ENCODE results near the gene EML6.

The EML6 gene

GRCh38 chr2:54706622-54707021 is 16.8 kb upstream of the EML6 start:
- no peak for DNase-seq

- DNase-seq = peak in 16 of 56 donors; percentile 4 to 30 (median 18)
Measured at GRCh38 chr2:54708584-54709335, 14.7 kb upstream of the EML6 start.

DNA sequence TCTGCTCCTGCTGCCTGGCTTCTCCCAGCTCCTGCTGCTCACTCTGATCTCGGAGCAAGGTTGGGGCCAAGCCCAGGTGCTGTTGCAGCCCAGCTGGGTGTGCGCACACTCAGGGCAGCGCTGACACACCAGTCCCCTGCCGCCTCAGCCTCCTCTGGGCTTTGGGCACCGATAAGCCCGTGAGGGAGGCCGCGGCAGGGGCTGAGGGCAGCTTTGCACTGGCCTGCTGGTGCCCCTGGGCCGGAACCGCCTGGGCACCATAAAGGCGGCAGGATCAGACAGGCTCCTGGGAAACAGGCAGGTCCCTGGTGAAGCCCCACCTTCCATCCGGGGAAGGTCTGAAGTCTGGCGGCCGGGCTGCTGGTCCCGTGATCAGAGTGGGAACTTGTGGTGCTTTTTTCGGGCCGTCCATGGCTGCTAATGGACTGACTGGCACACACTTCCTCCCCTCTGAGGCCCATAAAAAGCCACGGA is 14.1 kb upstream of the EML6 start:
- peak in 1 of 56 donors; percentile 9 for DNase-seq

- DNase-seq = no peak
Measured at GRCh38 chr2:54710216-54710615, 13.2 kb upstream of the EML6 start.

DNA sequence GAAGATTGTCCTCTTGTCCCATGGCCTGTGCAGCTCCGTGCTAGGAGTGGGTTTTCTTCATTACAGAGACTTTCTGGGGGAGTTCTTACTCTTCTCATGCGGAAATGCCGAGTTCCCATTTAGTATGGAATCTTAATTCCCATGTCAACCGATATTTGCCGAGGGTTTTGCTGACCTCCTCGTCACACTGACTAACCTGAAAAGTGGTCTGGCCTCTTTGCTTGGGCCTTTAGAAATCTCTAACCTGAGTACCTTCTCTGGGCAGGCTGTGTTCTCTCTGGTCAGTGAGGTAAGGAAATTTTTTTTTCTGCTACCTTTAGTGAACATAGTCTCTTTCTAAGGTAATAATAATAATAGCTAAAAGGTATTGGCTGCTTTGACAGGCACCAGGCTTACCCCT is 10.9 kb upstream of the EML6 start:
- DNase-seq = no peak

GRCh38 chr2:54714996-54715395 is 8.5 kb upstream of the EML6 start:
- DNase-seq = no peak

DNA sequence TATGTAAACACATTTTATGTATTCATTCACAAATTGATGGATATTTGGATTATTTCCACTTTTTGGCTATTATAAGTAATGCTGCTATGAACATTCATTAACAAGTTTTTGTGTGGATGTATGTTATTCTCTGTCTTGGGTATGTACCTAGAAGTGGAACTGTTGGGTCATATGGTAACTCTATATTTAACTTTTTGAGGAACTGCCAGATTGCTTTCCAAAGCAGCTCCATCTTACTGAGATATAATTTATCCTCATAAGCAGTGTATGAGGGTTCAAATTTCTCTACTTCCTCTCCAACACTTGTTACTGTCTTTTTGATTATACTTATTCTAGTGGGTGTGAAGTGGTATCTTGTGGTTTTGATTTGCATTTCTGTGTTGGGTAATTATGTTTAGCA is 7.1 kb upstream of the EML6 start:
- no peak for DNase-seq

- no peak for DNase-seq
Measured at GRCh38 chr2:54720563-54720962, 2.9 kb upstream of the EML6 start.

DNA sequence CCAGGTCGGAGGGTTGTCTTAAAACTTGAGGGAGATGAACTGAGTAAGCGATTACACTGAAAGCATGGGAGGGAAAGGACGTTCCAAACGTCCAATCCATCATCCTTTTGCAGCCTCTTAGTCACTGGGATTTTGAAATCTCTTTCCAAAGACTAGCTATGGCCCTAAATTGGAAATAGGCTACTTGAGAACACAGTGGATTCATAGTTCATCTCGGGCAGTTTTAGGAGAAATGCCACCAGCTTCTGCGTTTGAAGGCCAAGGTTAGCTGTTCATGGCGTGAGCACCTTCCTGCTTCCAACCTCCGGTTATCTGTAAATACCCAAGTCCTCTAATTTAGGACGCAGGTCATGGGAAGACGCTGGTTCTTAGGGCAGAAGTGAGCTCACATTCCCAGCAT is 821 bp upstream of the EML6 start:
- DNase-seq = no peak

DNA sequence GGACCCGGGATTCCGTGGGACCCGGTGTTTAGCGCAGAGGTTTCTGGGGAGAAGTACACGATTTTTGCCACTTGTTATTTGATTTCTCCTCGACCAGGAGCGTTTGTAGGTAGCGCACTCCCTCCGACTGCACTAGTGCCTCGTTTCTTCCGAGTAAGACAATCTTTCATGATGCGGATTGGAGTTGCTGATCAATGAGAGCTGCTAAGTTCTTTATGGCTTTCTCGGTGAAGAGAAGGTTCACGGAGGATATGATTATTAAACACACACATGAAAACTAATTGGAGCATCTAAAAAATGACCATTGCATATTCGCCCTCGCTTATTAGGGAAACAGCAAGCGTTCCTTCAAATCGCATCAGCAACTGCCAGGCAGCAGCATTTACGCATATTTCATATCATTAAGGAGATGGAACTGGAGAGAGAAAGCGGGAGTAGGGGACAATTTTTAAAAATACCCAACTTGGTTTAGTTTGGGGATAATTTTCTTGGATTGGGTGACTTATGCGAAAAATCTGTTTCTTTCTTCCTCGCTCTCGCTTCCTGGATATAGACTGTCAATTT is 616 bp downstream of the EML6 start:
- peak in 1 of 56 donors; percentile 41 for DNase-seq

DNA sequence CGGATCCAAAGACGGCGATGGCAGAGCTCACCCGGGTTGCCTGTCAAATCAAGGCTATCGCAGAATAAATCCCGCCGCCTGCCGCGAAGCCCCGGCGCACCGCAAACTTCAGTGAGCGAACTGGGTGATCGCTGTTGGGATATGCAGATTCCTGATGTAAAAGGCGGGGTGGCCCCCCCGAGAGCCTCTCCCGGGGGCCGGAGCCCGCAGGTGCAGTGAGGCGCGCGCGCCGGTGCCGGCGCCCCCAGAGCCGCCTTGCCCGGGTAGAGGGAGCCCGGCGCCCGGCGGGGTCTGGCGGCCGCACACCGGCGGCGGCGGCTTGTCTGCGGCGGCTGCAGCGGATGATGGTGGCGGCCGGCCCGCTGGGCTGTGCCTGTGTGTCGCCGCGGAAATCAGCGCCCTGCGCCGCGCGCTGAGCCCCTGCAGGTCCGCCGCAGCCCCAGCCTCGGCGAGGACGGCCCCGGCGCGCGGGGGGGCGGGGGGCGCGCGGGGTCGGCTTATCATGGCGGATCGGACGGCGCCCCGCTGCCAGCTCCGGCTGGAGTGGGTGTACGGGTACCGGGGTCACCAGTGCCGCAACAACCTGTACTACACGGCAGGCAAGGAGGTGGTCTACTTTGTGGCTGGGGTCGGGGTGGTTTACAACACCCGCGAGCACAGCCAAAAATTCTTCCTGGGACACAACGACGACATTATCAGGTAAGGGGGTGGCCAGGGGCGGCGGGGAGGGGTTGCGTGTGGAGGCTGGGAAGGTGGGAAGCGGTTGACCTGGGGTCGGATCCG is 1.3 kb downstream of the EML6 start:
- DNase-seq = peak in 22 of 56 donors; percentile 5 to 52 (median 24)

DNA sequence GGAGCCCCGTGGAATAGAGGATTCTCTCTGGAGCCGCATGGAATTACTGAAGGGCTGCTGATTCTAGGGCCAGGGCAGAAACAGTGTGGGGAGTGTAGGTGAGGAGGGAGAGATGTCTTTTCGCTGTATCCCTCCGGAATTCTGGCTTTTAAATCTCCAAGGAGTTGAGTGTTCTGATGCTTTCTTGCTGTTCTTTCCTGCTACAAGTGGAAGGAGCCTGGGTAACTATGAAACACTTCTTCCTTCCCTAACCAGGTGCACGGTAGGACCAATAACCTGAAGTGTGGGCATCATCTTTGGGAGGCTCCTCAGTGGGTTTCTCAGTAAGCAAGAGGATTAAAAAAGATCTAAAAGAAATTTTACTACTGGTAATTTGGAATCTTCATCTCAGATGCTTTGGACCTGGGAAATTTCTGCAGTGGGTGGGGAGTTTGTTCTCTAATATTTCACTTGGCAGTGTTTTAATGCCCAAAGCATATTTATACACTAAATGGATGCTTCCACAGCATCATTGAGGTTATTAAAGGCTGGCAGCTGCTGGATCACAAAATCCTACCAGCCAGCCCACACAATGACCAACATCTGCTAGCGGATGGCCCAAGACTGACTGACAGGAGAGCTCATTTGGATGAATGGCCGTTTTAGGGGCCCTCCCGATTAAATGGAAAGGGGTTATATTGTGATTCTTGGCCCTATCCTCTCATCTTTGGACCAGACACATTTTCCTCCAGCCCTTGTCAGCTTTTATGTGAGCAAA is 2.1 kb downstream of the EML6 start:
- peak in 1 of 56 donors; percentile 12 for DNase-seq

GRCh38 chr2:54726431-54726830 is 3.0 kb downstream of the EML6 start:
- no peak for DNase-seq

GRCh38 chr2:54726940-54727339 is 3.5 kb downstream of the EML6 start:
- no peak for DNase-seq

DNA sequence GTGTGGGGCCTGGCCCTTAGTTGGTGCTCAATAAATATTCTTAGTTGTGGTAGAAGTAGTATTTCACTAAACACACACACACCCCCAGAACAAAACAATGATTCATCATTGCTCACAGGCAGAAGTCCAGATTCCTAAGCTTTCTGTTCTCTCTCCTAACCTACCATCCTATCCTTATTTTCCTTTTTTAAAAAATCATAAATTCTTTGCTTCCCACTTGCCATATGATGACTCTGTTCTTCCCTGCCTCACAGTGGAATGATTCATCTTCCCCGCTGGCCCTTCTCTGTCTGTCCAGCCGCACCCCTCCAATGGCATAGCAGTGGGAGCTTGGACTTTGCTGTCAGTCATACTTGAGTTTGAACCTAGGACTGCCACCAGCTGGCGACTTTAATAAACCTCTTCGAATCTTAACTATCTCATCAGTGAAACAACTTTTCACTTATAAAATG is 5.2 kb downstream of the EML6 start:
- DNase-seq = peak in 6 of 56 donors; percentile 3 to 12 (median 8)

DNA sequence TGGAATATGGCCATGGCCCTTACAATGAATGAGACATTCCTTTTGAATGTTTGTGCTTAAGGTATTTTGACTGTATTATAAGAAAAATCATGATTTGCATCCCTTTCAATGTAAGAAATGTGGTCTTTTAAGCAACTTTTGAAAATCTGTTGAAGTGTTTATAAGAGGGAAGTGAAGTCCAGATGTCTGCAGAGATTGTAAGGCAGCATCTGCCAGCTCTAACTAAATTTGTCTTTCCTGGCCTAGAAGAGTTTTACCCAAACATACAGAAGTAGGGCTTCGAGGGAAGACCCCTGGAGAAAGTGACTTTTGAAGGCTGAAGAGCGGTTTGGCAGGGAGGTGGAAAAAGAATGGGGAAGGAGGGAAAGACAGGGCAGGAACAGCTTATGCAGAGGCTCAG is 12.2 kb downstream of the EML6 start:
- DNase-seq = no peak

GRCh38 chr2:54738281-54738680 is 14.8 kb downstream of the EML6 start:
- no peak for DNase-seq

GRCh38 chr2:54740333-54740732 is 16.9 kb downstream of the EML6 start:
- no peak for DNase-seq

- no peak for DNase-seq
Measured at GRCh38 chr2:54741250-54741649, 17.8 kb downstream of the EML6 start.

DNA sequence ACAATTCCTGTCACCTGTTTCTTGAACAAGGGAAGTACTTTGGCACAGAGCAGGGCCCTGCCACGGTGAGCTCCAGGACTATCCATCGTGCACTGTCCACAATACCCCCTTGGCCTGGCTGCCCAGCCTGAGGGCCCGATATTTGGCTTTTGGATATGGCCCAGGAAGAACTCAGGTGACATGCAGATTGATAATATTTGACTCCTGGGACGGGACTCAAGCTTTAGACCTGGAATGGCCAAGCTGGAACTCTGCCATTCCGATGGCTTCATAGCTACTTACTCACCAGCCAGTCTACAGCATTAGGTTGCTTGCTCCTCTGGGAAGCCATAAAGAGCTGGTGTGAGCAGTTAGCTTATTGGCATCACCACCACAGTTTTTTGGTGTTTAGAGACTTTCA is 26.6 kb downstream of the EML6 start:
- no peak for DNase-seq

- no peak for DNase-seq
Measured at GRCh38 chr2:54752439-54752838, 29.0 kb downstream of the EML6 start.

Data from amygdala (tissue), 56 donors.